HG02938 (cell line): Measurements from ENCODE around the gene MALL.
"Not testable (repeated sequence)": the region's sequence is repeated elsewhere in the genome, so short reads cannot be mapped to it uniquely, and the experiment has no call there.

ENCODE experiments used
- ATAC-seq: cut with Tn5 transposase; IDR thresholded peaks from one replicate; pipeline ENCODE4 v1.9.1; 2021; ENCODE audit warnings: mild to moderate bottlenecking, moderate library complexity; ENCODE audit not compliant: unreplicated experiment

MALL gene

GRCh38 chr2:110099471-110100225 is 16.0 kb downstream of the MALL start:
- no peak for ATAC-seq

GRCh38 chr2:110099038-110099425 is 16.6 kb downstream of the MALL start:
- no peak for ATAC-seq

GRCh38 chr2:110097506-110098220 is 18.0 kb downstream of the MALL start:
- ATAC-seq: no peak

GRCh38 chr2:110095994-110096633 is 19.5 kb downstream of the MALL start:
- no peak for ATAC-seq

DNA sequence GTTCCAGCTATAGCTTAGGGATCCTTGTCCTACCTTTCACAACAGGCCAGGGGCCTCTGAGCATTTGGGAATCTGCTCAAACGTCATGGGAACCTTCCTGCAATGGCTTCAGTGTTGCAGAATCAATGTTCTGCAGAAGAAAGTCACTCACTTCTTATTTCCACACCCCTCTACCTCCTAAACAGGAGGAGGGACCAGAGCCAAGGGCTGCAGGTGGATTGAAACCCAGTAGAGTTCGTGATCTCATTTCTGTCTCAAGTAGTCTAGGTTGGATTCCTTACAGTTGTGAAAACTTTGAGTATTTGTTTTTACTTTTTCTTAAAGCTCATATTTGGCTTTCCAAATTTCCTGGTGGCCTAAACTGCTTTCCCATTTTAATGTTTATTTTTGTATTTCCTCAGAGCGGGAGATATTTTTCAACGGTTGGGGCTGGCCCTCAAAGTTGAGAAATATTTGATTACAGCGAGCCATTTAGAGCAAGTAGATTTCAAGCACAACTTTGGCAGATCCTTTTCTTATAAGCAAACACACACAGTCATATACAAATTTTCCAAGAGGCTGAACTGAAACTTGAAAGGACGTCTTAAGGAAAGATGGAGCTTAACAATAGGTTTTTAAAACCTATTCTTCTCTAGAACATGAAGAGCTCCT is 20.6 kb downstream of the MALL start:
- not testable (repeated sequence) for ATAC-seq

DNA sequence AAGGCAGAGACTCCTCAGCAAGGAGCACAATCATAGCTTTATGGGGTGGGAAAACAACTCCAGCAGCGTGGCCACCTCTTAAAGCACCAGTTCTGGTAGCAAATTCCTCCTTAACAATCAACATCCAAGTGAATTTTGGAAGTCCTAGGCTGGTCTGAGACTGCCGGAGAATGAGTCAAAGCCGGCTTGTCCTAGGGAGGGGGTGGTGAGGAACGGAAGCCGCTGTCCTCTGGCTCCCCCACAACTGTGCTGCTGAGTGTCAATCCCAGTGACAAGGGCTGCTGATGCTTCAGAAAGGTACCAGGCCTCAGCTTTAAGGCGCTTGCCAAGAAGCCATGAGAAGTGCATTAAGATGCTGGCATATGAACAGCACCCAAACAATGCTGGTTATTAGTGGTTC is 21.7 kb downstream of the MALL start:
- not testable (repeated sequence) for ATAC-seq

DNA sequence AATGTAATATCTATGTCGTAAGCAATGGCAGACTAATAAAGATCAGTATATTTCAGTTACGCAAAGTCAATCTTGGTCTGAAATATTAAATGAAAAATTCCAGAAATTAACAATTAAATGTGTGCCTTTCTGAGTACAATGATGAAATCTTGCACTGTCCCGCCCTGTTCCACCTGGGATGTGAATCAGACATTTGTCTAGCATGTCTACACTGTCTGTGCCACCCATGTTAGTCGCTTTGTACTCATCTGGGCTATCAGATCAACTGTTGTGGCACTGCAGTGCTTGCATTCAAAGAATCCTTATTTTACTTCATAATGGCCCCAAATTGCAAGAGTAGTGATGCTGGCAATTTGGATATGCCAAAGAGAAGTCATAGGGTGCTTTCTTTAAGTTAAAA is 25.5 kb downstream of the MALL start:
- ATAC-seq: not testable (repeated sequence)

DNA sequence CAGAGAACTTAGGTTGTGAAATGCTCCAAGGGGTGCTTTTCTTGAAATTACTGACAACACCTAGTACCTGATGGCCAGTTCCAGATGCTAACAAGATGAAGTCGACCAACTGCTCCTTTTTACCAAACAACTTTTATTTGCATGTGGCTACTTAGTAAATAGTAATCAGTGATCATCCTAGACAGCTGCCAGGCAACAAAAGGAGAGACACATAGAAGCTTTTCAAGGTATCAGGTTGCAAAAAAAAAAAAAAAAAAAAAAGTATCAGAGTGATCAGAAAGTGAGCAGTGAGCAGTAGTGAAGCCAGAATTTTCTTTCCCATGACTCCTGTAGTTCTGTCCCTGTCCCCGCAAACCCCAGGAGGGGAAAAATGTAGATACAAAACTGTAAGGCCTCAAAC is 31.9 kb downstream of the MALL start:
- ATAC-seq: not testable (repeated sequence)

DNA sequence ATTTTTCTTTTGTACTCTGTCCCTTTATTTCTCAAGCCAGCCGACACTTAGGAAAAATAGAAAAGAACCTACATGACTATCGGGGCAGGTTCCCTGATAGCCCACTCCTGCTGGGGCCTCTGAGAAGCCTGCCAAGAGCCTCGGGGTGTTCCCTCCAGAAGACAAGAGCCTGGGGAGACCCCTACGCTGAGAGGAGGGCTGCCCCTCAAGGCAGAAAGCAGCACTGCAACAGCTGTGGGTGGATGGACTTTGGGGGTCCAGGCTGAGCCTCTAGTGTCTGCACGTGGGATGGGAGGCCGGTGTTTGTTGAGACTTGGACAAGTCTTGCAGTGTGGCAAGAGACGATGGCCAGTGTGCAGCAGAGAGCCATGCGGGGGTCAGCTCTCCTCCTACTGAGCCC is 32.5 kb downstream of the MALL start:
- ATAC-seq: not testable (repeated sequence)

- ATAC-seq: not testable (repeated sequence)
Measured at GRCh38 chr2:110078104-110078503, 37.5 kb downstream of the MALL start.

- not testable (repeated sequence) for ATAC-seq
Measured at GRCh38 chr2:110075896-110076295, 39.7 kb downstream of the MALL start.

DNA sequence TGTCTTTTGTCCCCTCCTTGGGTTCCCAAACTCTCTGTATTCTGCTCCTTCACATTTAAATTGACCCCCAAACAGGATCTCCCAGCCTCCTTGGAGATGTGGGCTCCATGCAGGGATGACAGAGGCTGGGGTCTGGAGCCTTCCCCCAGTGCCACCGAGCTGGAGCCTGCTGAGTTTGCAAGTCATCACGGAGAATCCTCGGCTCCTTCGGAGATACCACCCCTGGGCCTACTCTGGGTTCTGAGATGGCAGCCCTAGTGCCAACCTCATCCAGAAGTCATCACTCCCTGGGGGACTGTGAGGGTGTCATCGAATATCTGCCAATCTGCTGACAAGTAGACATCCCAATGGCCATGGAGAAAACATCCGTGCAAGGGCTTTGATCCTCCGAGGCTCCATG is 45.8 kb downstream of the MALL start:
- not testable (repeated sequence) for ATAC-seq

DNA sequence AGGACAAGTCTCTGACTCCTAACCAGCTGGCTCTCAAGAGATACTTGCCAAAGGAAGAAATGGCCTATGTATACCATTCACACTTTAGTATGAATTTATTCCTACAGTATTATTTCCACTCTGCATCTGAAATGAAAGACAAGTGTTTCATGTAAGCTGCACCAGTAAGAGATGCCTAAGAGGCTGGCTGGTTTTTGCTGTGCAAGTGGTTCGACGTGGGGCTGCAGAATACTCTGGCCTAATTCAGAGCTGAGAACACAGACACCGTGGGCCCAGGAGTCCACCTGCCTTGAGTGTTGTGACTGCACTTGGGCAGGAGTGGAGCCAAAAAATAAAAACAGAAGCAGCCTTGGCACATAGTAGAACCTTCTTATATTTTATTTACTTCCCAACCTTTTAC is 47.5 kb downstream of the MALL start:
- not testable (repeated sequence) for ATAC-seq

- ATAC-seq: not testable (repeated sequence)
Measured at GRCh38 chr2:110062332-110062731, 53.3 kb downstream of the MALL start.

DNA sequence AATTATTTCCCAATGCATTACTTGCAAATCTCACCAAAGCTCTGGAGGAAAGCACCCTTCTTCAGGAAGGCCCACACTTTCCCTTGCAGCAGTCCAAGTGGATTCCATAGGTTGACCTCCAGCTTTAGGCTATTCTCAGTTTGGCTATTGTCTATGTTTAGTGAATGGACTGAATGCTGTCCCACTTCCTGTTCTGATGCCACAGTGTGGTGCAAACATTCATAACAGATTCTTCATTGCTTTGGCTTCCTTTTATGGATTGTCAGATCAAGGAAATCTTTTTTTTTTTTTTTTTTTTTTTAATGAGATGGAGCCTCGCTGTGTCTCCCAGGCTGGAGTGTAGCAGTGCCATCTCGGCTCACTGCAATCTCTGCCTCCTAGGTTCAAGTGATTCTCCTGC is 55.1 kb downstream of the MALL start:
- not testable (repeated sequence) for ATAC-seq

GRCh38 chr2:110059694-110060358 is 55.8 kb downstream of the MALL start:
- ATAC-seq: not testable (repeated sequence)

- ATAC-seq: not testable (repeated sequence)
Measured at GRCh38 chr2:110059009-110059693, 56.5 kb downstream of the MALL start.

DNA sequence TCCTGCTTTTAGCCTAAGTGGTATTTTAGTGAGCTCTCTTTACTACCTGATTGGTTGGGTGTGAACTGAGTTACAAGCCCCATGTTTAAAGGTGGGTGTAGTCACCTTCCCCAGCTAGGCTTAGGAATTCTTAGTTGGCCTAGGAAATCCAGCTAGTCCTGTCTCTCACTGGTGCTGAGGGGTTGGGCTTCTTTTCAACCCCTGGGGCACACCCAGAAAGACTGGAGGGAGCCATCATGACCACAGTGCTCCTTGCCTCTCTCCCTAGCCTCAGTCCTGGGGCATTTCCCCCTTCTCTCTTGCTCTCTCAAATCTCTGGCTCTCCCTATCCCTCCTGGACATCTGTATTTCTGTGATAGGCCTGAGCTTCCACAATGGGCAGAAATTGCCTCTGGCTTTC is 57.6 kb downstream of the MALL start:
- ATAC-seq: not testable (repeated sequence)

DNA sequence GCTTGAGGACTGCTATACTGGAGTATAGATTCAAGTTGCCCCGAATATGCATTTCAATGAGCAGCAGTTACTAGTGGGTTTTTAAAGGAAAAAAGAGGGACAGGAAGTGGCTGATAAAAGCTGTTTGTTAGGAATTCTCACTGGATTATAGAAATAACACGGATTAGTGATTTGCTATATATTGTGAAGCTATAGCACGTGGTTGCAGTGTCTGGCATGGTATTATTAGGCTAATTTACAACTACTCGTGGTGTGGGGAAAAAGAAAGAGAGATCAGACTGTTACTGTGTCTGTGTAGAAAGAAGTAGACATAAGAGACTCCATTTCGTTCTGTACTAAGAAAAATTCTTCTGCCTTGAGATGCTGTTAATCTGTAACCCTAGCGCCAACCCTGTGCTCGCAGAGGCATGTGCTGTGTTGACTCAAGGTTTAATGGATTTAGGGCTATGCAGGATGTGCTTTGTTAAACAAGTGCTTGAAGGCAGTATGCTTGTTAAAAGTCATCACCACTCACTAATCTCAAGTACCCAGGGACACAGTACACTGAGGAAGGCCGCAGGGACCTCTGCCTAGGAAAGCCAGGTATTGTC is 59.7 kb downstream of the MALL start:
- not testable (repeated sequence) for ATAC-seq
